Measurements from ENCODE around the gene CHID1.

Gene CHID1

GRCh38 chr11:933142-933851 is 22.7 kb upstream of the CHID1 start:
- Histone ChIP-seq H3K36me3 (ENCODE audit: low read length) (no peaks in the 10 kb centered on the region), H3K4me3 (ENCODE audit: insufficient read depth, low read length, poor library complexity, severe bottlenecking) (no peak overlapping the region), H3K9me2 (replicated peaks; ENCODE audit: insufficient read depth, low read length) (no peaks in the 10 kb centered on the region), H3K9me3 (ENCODE audit: insufficient read depth, low read length) (no peaks in the 10 kb centered on the region), H3K79me2 (ENCODE audit: insufficient read depth, low read length) (peaks cover 92% of the 10 kb centered on the region), H3K27ac (ENCODE audit: low read depth, low read length) (no peak overlapping the region), H3K4me2 (ENCODE audit: low read depth, low read length, poor library complexity, severe bottlenecking) (no peak overlapping the region), H3F3A (ENCODE audit: insufficient read depth) (no peaks in the 10 kb centered on the region), H3K9ac (ENCODE audit: low read length) (no peak overlapping the region), H3K27me3 (ENCODE audit: low read length) (no peaks in the 10 kb centered on the region), H4K20me1 (ENCODE audit: low read depth, low read length) (no peaks in the 10 kb centered on the region; the same call in 1 of the 2 replicates), H2AFZ (ENCODE audit: low read depth, low read length, severe bottlenecking) (no peak overlapping the region)
- TF ChIP-seq EZH2phosphoT487 (conservative IDR thresholded peaks at IDR 0.05; ENCODE audit: low read length) (no peak), CTCF (IDR thresholded peaks at IDR 0.05; ENCODE audit: insufficient read depth, low read length, poor library complexity, severe bottlenecking) (no peak)

DNA sequence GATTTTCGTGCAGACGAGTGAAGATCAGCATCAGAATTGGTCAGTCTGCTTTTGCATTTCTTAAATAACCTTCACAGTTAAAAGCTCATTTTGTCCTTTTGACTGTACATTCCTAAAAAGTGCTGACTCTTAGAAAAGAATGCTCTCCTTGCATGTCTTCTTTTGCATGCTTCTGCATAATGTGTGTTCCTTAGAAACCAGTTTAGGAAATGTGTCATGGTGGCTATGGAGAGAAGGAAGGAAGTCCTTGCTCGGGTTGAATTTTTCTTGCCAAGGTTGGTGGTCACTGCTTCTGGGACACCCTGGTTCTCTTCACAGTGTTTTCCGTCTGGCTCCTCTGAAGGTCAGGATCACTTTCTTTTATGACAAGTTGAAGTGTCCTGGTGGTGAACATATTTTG is 21.8 kb upstream of the CHID1 start:
- no peak overlapping the region for H2AFZ ChIP-seq (ENCODE audit: low read depth, low read length, severe bottlenecking)
- no peaks in the 10 kb centered on the region for H3K9me2 ChIP-seq (replicated peaks; ENCODE audit: insufficient read depth, low read length)
- no peak overlapping the region for H3K4me3 ChIP-seq (ENCODE audit: insufficient read depth, low read length, poor library complexity, severe bottlenecking)
- H4K20me1 ChIP-seq (ENCODE audit: low read depth, low read length), result no peaks in the 10 kb centered on the region; the same call in 1 of the 2 replicates
- TF ChIP-seq CTCF (IDR thresholded peaks at IDR 0.05; ENCODE audit: insufficient read depth, low read length, poor library complexity, severe bottlenecking), result no peak
- TF ChIP-seq EZH2phosphoT487 (conservative IDR thresholded peaks at IDR 0.05; ENCODE audit: low read length), result no peak
- H3K79me2 ChIP-seq (ENCODE audit: insufficient read depth, low read length), result peaks cover 92% of the 10 kb centered on the region
- H3F3A ChIP-seq (ENCODE audit: insufficient read depth), result peaks cover 8% of the 10 kb centered on the region
- H3K9ac ChIP-seq (ENCODE audit: low read length), result no peak overlapping the region
- no peak overlapping the region for H3K4me2 ChIP-seq (ENCODE audit: low read depth, low read length, poor library complexity, severe bottlenecking)
- no peaks in the 10 kb centered on the region for H3K9me3 ChIP-seq (ENCODE audit: insufficient read depth, low read length)
- no peaks in the 10 kb centered on the region for H3K27me3 ChIP-seq (ENCODE audit: low read length)
- H3K36me3 ChIP-seq (ENCODE audit: low read length), result no peaks in the 10 kb centered on the region
- H3K27ac ChIP-seq (ENCODE audit: low read depth, low read length), result no peak overlapping the region

DNA sequence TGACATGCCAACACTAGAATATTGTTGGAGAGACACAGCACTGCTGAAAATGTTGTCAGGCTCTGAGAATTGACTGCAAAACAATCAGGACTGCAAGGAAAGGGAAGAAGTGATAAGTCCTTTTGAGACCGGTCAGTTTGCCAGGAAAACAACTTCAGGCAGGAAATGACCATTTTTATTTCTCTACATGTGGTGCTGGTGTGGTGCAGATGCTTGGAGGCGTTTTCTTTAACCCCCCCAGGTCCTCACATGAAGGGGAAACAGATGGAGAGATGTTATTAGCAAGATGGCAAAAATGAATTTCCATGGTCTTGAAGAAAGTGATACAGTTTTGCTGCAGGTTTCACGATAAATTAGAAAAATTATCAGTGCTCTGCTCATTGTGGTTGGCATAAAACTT is 20.8 kb upstream of the CHID1 start:
- Histone ChIP-seq H3K9ac (ENCODE audit: low read length) (no peak overlapping the region), H3K4me2 (ENCODE audit: low read depth, low read length, poor library complexity, severe bottlenecking) (no peak overlapping the region), H3K79me2 (ENCODE audit: insufficient read depth, low read length) (peaks cover 92% of the 10 kb centered on the region), H3K4me3 (ENCODE audit: insufficient read depth, low read length, poor library complexity, severe bottlenecking) (no peak overlapping the region), H3K9me2 (replicated peaks; ENCODE audit: insufficient read depth, low read length) (no peaks in the 10 kb centered on the region), H3K27ac (ENCODE audit: low read depth, low read length) (no peak overlapping the region), H4K20me1 (ENCODE audit: low read depth, low read length) (no peaks in the 10 kb centered on the region; the same call in 1 of the 2 replicates), H3K27me3 (ENCODE audit: low read length) (no peaks in the 10 kb centered on the region), H3K36me3 (ENCODE audit: low read length) (no peaks in the 10 kb centered on the region), H3F3A (ENCODE audit: insufficient read depth) (peaks cover 13% of the 10 kb centered on the region), H3K9me3 (ENCODE audit: insufficient read depth, low read length) (no peaks in the 10 kb centered on the region), H2AFZ (ENCODE audit: low read depth, low read length, severe bottlenecking) (no peak overlapping the region)
- TF ChIP-seq CTCF (IDR thresholded peaks at IDR 0.05; ENCODE audit: insufficient read depth, low read length, poor library complexity, severe bottlenecking) (no peak), EZH2phosphoT487 (conservative IDR thresholded peaks at IDR 0.05; ENCODE audit: low read length) (no peak)
